Heart left ventricle (tissue), 16 donors: ENCODE measurements around the gene PIM3. TPM values are rescaled to one million over a fixed set of nuclear protein-coding genes. Genes with fewer than 3 reads are reported as not detected.

Source experiments
- ATAC-seq, 4 donors: fragments of 200-7000 bp; cut with Tn5 transposase; one replicate each; pipeline ENCODE4 v1.9.1; 2020 to 2022; ENCODE audit warnings: moderate library complexity in 4 of 4, mild to moderate bottlenecking in 3 of 4, moderate number of reproducible peaks in 1 of 4
- DNase-seq, 5 donors: peaks; one replicate each; pipeline ENCODE4 v3.0.0-alpha.2; 2020
- H3K27ac ChIP-seq, 12 donors: fragments of 200-600 bp; sonication (generic) in 4 of 12; one replicate each; pipeline versions ENCODE4 v1.5.0 to v1.8.0; 2016 to 2022; ENCODE audit warnings: mild to moderate bottlenecking in 2 of 12
- H3K27me3 ChIP-seq, 9 donors: fragments of 200-600 bp; sonication (generic) in 2 of 9; one replicate each; pipeline versions ENCODE4 v1.5.1 to v1.8.0; 2016 to 2022; ENCODE audit warnings: mild to moderate bottlenecking in 3 of 9
- H3K36me3 ChIP-seq, 9 donors: fragments of 200-600 bp; sonication (generic) in 2 of 9; one replicate each; pipeline versions ENCODE4 v1.5.0 to v1.8.0; 2018 to 2022; ENCODE audit warnings: mild to moderate bottlenecking in 2 of 9
- H3K4me1 ChIP-seq, 12 donors: fragments of 200-600 bp; sonication (generic) in 4 of 12; one replicate each; pipeline versions ENCODE4 v1.5.0 to v1.8.0; 2016 to 2022; ENCODE audit warnings: mild to moderate bottlenecking in 3 of 12
- H3K4me3 ChIP-seq, 12 donors: fragments of 200-600 bp; sonication (generic) in 4 of 12; one replicate each; pipeline versions ENCODE4 v1.5.0 to v1.8.0; 2017 to 2022; ENCODE audit warnings: mild to moderate bottlenecking in 9 of 12, moderate library complexity in 4 of 12
- H3K9me3 ChIP-seq, 12 donors: fragments of 200-600 bp; sonication (generic) in 4 of 12; one replicate each; pipeline versions ENCODE4 v1.5.0 to v1.8.0; 2016 to 2022; ENCODE audit warnings: mild to moderate bottlenecking in 1 of 12
- CTCF ChIP-seq, 12 donors: fragments of 200-600 bp; sonication (generic) in 4 of 12; IDR thresholded peaks; one replicate each; pipeline versions ENCODE4 v1.5.0 to v1.8.0; 2018 to 2022; ENCODE audit warnings: antibody characterized with exemption in 12 of 12, mild to moderate bottlenecking in 5 of 12
- POLR2A ChIP-seq, 2 donors: fragments of 450-650 bp; IDR thresholded peaks; one replicate each; pipeline ENCODE4 v1.6.1; 2017; ENCODE audit warnings: antibody characterized with exemption in 2 of 2, mild to moderate bottlenecking in 2 of 2, moderate library complexity in 2 of 2
- WGBS, 4 donors: extraction: QIAGEN DNeasy Blood & Tissue Kit in 2 of 4; methylation state at CpG; one replicate each; pipeline versions ENCODE4 v1.1.5 to v1.1.7; 2013 to 2018; 5-methylcytosine and 5-hydroxymethylcytosine counted together
- intact Hi-C, 10 donors: fragments of 100-400 bp; cut with DNase I; formaldehyde crosslinking; loops; one replicate each; pipeline versions ENCODE4 v1.11.1 to v1.14.2; 2022
- polyA plus RNA-seq, 2 donors: library from polyadenylated mRNA; stranded (reverse); fragments of 200-250 nt; gene quantifications; one replicate each; pipeline ENCODE4 v1.2.3, GENCODE V29; 2013
- total RNA-seq, 9 donors: library from RNA; depleted of rRNA in 2 of 9; stranded (reverse); fragments of >200 nt in 2 of 9; fragmentation: NEBNext Ultra II Directional in 3 of 9; extraction: Animal tissue kit (Norgen Biotek cat#: 25700) in 3 of 9; gene quantifications; one replicate each; pipeline versions ENCODE4 v1.1.0 to v1.2.4, GENCODE V29; 2016 to 2023
- donor health status: ischemic (EF 13 %, LVEDD 7.1; RV severe dilation, severe dysfunction).
- donor health status: healthy with polysubstance abuse.
- donor health status: DM: no; HTN: yes; CAD: no.
- donor health status: DM: no; HTN: no; CAD: no.
- donor health status: ischemic (EF 25% LVEDD 6.9; RV normal size, moderate dysfunction).
- donor health status: ischemic (EF 25% LVEDD 5.7; RV mildly dilated, moderate dysfunction).
- donor health status: healthy.
- donor health status: DM: yes; HTN: yes; CAD: no.
- donor health status: ischemic (EF 35%, LVEDD 5.7; RV mildly dilated, moderate dysfunction).
- donor health status: nonischemic (EF 11% LVEDD 7.7; RV severe dilation, severe dysfunction).
- donor health status: DM: yes; HTN: yes; CAD: no.
- donor health status: PGD.
- donor health status: ischemic (EF 29% LVEDD 5.4; RV normal size, mild dysfunction).
- donor health status: nonischemic (EF 23%, LVEDD 6.1; RV moderate dilation, normal function).

PIM3 gene
- total and polyA plus RNA-seq, 11 donors = 37.7 to 118 (median 50.2) TPM

GRCh38 chr22:49924113-49924833 is 36.3 kb upstream of the PIM3 start:
- TF ChIP-seq POLR2A (IDR thresholded peaks at IDR 0.05) (no peak), CTCF (IDR thresholded peaks at IDR 0.05) (no peak)
- Histone ChIP-seq H3K27me3 (peaks cover 0 to 8% (median 5%) of the 10 kb centered on the region in 9 donors), H3K9me3 (no peaks in the 10 kb centered on the region), H3K4me1 (peaks cover 0 to 11% (median 4%) of the 10 kb centered on the region in 12 donors), H3K27ac (no peak overlapping the region), H3K4me3 (no peak overlapping the region), H3K36me3 (peaks cover 0 to 48% (median 30%) of the 10 kb centered on the region in 9 donors)
- no peak for DNase-seq
- intact Hi-C loops = loop anchor here in 5 of 10 donors (10.0 kb wide), 4 partner anchors 149 to 261 kb away; partner anchors contain the start of gene TRABD (in 1 of the 5)
- WGBS, 4 donors = 95 to 98% (median 96%) methylated on average over 31 of the region's 31 CpGs
- no peak for ATAC-seq

GRCh38 chr22:49925525-49926128 is 34.9 kb upstream of the PIM3 start:
- ATAC-seq = no peak
- Histone ChIP-seq H3K27ac (peak overlapping the region in 1 of 12 donors; percentile 81), H3K4me3 (peak overlapping the region in 1 of 12 donors; percentile 21), H3K27me3 (peaks cover 0 to 9% (median 5%) of the 10 kb centered on the region in 9 donors), H3K9me3 (no peaks in the 10 kb centered on the region), H3K36me3 (peaks cover 0 to 41% (median 23%) of the 10 kb centered on the region in 9 donors), H3K4me1 (peaks cover 0 to 17% (median 6%) of the 10 kb centered on the region in 12 donors)
- intact Hi-C loops = loop anchor here in 5 of 10 donors (10.0 kb wide), 4 partner anchors 151 to 259 kb away; partner anchors contain the start of gene TRABD (in 1 of the 5)
- DNase-seq = no peak
- TF ChIP-seq POLR2A (IDR thresholded peaks at IDR 0.05) (no peak), CTCF (IDR thresholded peaks at IDR 0.05) (no peak)
- WGBS, 4 donors = 84 to 96% (median 92%) methylated on average over 24 of the region's 24 CpGs

GRCh38 chr22:49926916-49927315 is 33.7 kb upstream of the PIM3 start:
- Histone ChIP-seq H3K27ac (no peak overlapping the region), H3K27me3 (peaks cover 0 to 9% (median 5%) of the 10 kb centered on the region in 9 donors), H3K4me3 (no peak overlapping the region), H3K36me3 (peaks cover 0 to 28% (median 14%) of the 10 kb centered on the region in 9 donors), H3K9me3 (no peaks in the 10 kb centered on the region), H3K4me1 (peaks cover 0 to 30% (median 17%) of the 10 kb centered on the region in 12 donors)
- WGBS, 4 donors = 81 to 86% (median 84%) methylated on average over 17 to 18 of the region's 18 CpGs
- TF ChIP-seq POLR2A (IDR thresholded peaks at IDR 0.05) (no peak), CTCF (IDR thresholded peaks at IDR 0.05) (no peak)
- no peak for ATAC-seq
- intact Hi-C loops = loop anchor here in 5 of 10 donors (10.0 kb wide), 4 partner anchors 152 to 258 kb away; partner anchors contain the start of gene TRABD (in 1 of the 5)
- DNase-seq = no peak
